ENCODE measurements around the gene LMNA.
"Not testable (repeated sequence)": the region's sequence is repeated elsewhere in the genome, so short reads cannot be mapped to it uniquely, and the experiment has no call there.

The LMNA gene

DNA sequence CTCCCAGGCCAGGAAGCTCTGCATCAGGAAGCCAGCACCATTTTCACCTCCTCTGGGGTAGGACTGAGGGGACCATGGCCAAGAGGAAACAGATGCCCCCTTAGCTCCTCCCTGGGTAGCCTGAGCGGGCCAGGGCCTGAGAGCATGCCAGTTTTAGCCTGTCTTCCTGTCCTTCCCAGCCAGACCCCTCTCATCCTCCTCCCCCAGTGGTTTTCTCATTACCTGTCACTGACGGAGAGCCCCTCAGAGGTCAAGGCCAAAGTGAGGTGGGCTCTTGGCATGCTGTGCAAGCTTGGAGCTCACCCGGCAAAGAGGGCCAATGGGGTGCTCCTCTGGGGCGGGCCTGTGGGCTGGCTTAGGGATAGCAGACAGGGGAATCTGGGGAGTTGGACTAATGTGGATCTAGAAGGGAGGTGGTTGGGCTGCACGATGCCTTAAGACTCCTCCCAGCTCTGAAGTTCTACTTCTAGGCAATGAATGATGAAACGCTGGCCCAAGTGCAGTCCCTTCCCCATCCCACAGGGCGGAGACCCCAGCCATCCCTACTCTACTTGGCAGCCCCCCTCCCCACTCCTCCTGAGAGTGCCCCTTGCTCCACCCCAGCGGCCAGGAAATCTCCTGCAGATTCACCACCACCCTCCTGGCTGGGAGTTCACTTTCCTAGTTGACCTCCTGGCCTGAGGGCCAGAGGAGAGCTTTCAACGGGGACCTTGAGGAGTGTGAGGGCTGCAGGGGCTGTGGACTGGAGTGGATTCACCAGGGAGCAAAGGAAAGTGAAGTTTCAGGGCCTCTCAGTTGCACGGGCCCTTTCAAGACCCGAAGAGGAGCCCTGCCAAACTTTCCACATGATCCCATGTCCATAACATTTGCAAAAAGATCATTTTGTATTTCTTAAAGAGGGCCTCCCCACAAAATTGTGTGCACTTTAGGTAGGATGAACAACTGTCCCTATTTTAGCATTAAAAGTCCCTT, 9.4 kb upstream of the LMNA start:
- no peak for DNase-seq

- DNase-seq: no peak
Observed at GRCh38 chr1:156106624-156107488, 7.7 kb upstream of the LMNA start.

DNA sequence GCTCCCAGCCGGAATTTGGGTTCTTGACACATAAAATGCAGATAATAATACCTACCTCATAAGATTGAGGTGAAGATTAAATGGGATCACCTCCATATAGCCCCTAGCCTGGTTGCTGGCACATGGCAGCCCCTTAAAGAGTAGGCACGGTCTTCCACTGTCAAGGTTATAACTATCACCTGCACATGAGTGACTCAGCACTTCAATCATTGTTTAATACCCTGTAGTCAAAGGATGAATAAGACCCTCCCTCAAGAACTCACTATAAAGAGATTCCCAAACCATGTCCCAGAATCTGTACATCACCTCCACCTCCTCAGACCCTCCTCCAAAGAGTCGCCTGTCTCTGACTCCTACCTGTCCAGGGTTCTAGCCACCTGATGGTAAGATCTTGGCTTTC, 6.5 kb upstream of the LMNA start:
- DNase-seq: no peak

GRCh38 chr1:156108664-156109241, 5.8 kb upstream of the LMNA start:
- no peak for DNase-seq

- no peak for DNase-seq
Observed at GRCh38 chr1:156110252-156110651, 4.3 kb upstream of the LMNA start.

DNA sequence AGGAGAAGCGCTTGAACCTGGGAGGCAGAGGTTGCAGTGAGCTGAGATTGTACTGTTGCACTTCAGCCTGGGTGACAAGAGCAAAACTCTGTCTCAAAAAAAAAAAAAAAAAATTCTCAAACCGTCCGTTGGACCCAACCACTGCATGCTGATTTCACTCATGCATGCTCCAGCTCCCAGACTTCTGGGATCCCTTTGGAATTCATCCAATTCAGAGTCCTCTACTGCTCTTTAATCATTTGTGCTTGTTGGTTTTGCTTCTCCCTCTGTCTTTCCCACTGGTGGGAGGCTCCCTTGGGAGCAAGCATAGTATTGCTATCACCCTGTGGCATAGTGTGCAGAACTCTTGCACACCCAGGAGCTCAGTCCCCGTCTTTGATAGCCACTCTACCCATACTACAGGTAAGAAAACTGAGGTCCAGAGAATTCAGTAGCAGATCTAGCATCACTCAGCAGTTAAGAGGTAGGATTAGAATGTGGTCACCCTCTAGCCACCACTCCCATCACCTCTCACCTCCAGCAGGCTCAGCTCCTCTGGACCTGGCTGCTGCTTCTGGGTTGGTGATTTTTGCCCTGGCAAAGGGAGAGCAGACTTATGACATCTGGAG, 3.1 kb upstream of the LMNA start:
- no peak for DNase-seq

DNA sequence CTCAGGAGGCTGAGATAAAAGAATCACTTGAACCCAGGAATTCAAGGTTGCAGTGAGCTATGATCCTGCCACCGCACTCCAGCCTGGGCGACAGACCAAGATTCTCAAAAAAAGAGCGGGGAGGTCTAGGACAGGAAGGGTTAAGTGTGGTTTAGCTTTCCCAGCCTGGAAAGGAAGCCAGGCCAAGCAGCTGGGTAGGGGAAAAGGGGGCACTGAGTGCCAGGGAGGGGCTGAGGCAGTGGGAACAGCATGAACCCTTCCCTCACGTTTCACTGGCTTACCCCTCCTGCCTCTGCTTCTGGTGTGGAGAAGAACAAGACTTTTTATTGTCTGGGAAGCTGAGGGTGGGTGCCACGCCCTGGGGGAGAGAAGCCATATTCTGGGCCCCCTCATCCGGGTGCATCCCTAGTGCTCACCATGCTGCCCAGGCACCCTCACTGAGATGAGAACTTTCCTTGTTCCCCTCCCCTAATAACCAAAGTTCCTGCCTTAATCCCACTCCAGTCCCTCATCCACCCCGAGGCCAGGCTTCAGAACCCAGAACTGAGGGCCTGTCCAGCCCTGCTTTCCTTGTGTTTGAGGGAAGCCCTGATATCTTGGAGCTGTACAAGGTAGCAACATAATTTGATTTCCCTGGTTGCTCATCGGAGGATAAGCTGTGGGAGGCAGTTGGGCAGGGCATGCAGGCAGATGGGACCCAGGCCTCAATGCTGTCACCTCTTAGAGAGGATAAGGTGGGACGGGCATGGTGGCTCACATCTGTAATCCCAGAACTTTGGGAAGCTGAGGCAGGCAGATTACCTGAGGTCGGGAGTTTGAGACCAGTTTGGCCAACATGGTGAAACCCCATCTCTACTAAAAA, 2.0 kb upstream of the LMNA start:
- DNase-seq: no peak

DNA sequence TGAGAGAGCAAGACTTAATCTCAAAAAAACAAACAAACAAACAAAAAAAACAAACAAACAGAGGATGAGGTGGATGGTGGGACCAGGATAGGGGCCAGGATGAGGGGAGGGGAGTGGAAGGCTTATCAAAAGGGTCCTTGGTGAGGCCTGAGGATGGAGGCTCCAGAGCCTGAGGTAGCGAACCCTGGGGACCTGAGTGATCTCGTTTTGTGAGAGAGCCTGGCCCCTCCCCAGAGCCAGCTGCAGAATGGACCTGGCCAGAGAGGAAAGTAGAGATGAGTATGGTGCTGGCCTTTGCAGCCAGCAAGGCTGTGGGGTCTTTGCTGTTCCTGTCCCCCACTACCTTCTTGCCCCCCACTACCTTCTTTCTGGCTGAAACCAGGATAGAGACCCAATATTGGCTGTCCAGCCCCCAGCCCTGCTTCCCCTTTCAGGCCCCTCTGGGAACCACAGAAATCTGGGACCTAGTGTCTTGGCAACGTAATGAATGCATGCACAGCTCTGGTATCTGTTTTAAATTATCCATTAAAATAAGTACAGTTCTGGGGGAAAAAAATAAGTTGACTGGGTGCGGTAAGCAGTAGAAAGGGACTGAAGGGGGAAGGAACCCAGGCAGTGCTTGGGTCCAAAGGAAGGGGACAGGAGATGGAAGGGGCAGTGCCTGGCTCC, 1.1 kb upstream of the LMNA start:
- no peak for DNase-seq

DNA sequence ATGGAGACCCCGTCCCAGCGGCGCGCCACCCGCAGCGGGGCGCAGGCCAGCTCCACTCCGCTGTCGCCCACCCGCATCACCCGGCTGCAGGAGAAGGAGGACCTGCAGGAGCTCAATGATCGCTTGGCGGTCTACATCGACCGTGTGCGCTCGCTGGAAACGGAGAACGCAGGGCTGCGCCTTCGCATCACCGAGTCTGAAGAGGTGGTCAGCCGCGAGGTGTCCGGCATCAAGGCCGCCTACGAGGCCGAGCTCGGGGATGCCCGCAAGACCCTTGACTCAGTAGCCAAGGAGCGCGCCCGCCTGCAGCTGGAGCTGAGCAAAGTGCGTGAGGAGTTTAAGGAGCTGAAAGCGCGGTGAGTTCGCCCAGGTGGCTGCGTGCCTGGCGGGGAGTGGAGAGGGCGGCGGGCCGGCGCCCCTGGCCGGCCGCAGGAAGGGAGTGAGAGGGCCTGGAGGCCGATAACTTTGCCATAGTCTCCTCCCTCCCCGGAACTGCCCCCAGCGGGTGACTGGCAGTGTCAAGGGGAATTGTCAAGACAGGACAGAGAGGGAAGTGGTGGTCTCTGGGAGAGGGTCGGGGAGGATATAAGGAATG, 505 bp downstream of the LMNA start:
- DNase-seq: no peak

- DNase-seq: no peak
Observed at GRCh38 chr1:156115514-156116374, 1.2 kb downstream of the LMNA start.

- not testable (repeated sequence) for DNase-seq
Observed at GRCh38 chr1:156116731-156117130, 2.2 kb downstream of the LMNA start.

GRCh38 chr1:156117414-156118176, 3.1 kb downstream of the LMNA start:
- no peak for DNase-seq

DNA sequence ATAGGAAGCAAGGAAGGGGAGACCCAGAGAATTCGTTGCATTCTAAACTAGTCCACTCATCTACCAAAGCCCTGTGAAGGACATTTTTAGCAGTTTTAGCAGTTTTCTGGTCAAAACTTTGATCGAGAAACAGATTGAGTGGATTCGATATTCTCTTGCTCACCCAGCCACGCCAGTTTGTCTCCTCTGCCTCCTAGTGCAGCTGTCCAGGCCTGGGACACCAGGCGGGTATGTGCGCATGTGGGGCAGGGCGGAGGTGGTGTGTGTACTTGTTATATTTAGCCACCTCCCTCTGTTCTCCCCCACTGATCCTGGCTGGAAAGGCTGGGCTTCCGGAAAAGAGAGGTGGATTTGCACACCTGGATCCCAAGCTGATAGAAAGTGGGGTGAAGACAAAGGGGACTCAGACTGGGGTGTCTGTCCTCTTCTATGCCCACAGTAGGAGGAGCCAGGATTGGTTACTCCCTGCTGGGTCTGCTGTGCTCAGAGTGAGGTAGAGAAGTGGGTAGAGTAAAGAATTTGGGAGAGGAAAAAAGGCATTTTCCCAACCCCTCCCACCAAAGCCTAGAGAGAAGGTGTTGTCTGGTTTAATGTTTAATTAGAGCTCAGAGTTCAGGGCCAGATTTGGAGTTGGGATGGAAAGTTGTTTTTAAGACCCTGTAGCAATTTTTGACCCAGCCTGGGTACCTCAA, 3.8 kb downstream of the LMNA start:
- DNase-seq: no peak

GRCh38 chr1:156119503-156120209, 5.1 kb downstream of the LMNA start:
- DNase-seq: no peak

DNA sequence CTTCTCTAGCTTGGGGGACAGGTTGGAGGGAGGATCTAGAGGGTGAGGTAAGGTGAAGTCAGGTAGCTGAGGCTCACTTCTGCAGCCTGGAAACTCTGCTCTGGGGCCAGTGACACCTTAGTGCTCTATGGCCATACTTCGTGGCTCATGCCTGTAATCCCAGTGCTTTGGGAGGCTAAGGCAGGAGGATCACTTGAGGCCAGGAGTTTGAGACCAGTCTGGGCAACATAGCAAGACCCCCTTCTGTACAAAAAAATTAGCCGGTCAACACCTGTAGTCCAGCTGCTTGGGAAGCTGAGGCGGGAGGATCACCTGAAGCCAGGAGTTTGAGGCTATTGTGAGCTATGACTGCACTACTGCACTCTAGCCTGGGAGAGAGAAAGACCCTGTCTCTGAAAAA, 5.8 kb downstream of the LMNA start:
- DNase-seq: no peak

DNA sequence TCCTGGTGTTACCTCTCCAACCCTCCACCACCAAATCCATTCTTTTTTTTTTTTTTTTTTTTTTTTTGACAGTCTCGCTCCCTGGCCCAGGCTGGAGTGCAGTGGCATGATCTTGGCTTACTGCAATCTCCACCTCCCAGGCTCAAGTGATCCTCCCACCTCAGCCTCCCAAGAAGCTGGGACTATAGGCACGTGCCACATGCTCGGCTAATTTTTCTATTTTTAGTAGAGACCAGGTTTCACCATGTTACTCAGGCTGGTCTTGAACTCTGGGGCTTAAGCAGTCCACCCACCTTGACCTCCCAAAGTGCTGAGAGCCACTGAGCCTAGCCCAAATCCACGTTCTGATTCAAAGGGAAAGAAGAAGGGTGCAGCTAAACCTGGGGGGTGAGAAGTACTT, 6.5 kb downstream of the LMNA start:
- not testable (repeated sequence) for DNase-seq

GRCh38 chr1:156121457-156121856, 6.9 kb downstream of the LMNA start:
- no peak for DNase-seq

DNA sequence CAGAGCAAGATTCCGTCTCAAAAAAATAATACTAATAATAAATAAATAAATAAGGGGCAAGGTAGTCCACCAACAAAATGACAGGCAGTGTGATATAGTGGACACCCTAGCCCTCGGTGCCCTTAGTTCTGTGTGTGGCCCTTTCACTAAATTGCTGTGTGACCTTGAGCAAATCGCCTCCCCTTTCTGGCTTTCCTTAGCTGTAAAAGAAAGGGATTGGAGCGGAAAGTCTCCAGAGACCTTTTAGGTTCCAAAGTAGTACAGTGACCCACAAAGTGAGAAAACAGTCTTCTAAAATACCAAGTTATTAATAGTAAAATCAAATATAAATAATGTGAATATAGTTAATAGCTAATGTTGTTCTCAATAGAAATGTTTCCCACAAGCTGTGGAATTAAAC, 7.6 kb downstream of the LMNA start:
- DNase-seq: no peak

Data from NCI-H1092 (cell line).